Upper lobe of left lung (tissue), 6 donors: Measurements from ENCODE around the gene DCDC2. TPM values are rescaled to one million over a fixed set of nuclear protein-coding genes. Genes with fewer than 3 reads are reported as not detected.

ENCODE experiments used
- ATAC-seq, 2 donors: fragments of 200-7000 bp; cut with Tn5 transposase; one replicate each; pipeline ENCODE4 v1.9.1; 2022; ENCODE audit warnings: mild to moderate bottlenecking in 2 of 2, moderate library complexity in 2 of 2; ENCODE audit not compliant: low FRiP score in 2 of 2
- DNase-seq, 2 donors: peaks; one replicate each; pipeline ENCODE4 v3.0.0-alpha.2; 2019 to 2020
- H3K27ac ChIP-seq, 4 donors: fragments of 200-600 bp; sonication (generic); one replicate each; pipeline ENCODE4 v1.5.1; 2016 to 2019
- H3K27me3 ChIP-seq, 4 donors: fragments of 200-600 bp; sonication (generic); one replicate each; pipeline ENCODE4 v1.5.1; 2017 to 2019
- H3K36me3 ChIP-seq, 4 donors: fragments of 200-600 bp; sonication (generic); one replicate each; pipeline ENCODE4 v1.5.1; 2016 to 2019
- H3K4me1 ChIP-seq, 4 donors: fragments of 200-600 bp; sonication (generic); one replicate each; pipeline ENCODE4 v1.5.1; 2018 to 2019
- H3K4me3 ChIP-seq, 4 donors: fragments of 200-600 bp; sonication (generic); one replicate each; pipeline ENCODE4 v1.5.1; 2017 to 2019; ENCODE audit warnings: mild to moderate bottlenecking in 2 of 4, moderate library complexity in 1 of 4
- H3K9me3 ChIP-seq, 4 donors: fragments of 200-600 bp; sonication (generic); one replicate each; pipeline ENCODE4 v1.5.1; 2018 to 2019
- EP300 ChIP-seq, 4 donors: sonication (generic); formaldehyde crosslinking; IDR thresholded peaks; one replicate each; pipeline ENCODE4 v1.5.1; 2017; ENCODE audit warnings: antibody characterized with exemption in 4 of 4, control low read depth in 2 of 4
- POLR2A ChIP-seq, 4 donors: fragments of 450-650 bp; IDR thresholded peaks; one replicate each; pipeline ENCODE4 v1.5.1; 2016 to 2017; ENCODE audit warnings: antibody characterized with exemption in 4 of 4, mild to moderate bottlenecking in 2 of 4
- POLR2AphosphoS5 ChIP-seq, 2 donors: sonication (generic); formaldehyde crosslinking; IDR thresholded peaks; one replicate each; pipeline ENCODE4 v1.5.1; 2017; ENCODE audit warnings: antibody characterized with exemption in 2 of 2
- WGBS, 2 donors: methylation state at CpG; one replicate each; pipeline ENCODE4 v1.1.5; 2017 to 2018; 5-methylcytosine and 5-hydroxymethylcytosine counted together
- total RNA-seq, 6 donors: library from RNA; depleted of rRNA in 4 of 6; stranded (reverse); fragments of >200 nt in 4 of 6; gene quantifications; one replicate each; pipeline versions ENCODE4 v1.1.0 to v1.2.1, GENCODE V29; 2016 to 2021
- TF ChIP-seq, protein P1 (sequence below), 6 experiments: fragments of 450-650 bp in 4 of 6; fragments of 200-600 bp in 2 of 6; sonication (generic) in 2 of 6; IDR thresholded peaks; one replicate each; pipeline ENCODE4 v1.5.1; 2016 to 2019; ENCODE audit warnings: antibody characterized with exemption in 6 of 6
- donor health status: DM: no; HTN: no; CAD: no; lungs with moderate emphysema.
- donor health status: DM: no; HTN: yes; CAD: no; lungs with severe emphysema.

Gene DCDC2
- total RNA-seq, 6 donors from 2014 or later, result 7.1 to 9.4 (median 7.8) TPM

- no peaks in the 10 kb centered on the region for H3K36me3 ChIP-seq
- 31 to 43% methylated on average over 1 of the region's 1 CpG for WGBS, 2 donors
Measured at GRCh38 chr6:24157886-24158285, 200.0 kb downstream of the DCDC2 start.

DNA sequence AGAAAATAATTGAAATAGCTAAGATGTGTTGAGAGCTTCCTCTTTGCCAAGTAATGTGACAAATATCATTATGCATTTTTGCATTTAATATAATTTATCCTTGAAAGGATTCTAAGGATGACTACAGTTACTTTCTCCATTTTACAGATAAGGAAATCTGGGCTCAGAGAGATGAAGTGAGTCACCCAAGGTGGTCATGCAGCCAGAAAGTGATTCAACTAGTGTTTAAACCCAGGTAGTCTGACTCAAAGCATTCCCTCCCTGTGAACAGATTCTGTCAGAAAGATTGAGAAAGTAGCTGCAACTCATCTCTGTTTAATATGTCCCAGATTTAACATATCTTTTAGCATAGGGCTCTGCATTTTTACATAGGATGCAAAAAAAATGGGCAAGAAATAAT, 203.7 kb downstream of the DCDC2 start:
- no peak for ATAC-seq
- Histone ChIP-seq H3K27me3 (no peaks in the 10 kb centered on the region), H3K4me1 (no peaks in the 10 kb centered on the region), H3K4me3 (no peak overlapping the region), H3K27ac (no peak overlapping the region), H3K36me3 (no peaks in the 10 kb centered on the region), H3K9me3 (no peaks in the 10 kb centered on the region)
- no peak for DNase-seq
- no peak for TF ChIP-seq EP300 (IDR thresholded peaks at IDR 0.05)
- no peak for TF ChIP-seq POLR2AphosphoS5 (IDR thresholded peaks at IDR 0.05)
- no peak for TF ChIP-seq POLR2A (IDR thresholded peaks at IDR 0.05)
- TF ChIP-seq, protein P1, sequence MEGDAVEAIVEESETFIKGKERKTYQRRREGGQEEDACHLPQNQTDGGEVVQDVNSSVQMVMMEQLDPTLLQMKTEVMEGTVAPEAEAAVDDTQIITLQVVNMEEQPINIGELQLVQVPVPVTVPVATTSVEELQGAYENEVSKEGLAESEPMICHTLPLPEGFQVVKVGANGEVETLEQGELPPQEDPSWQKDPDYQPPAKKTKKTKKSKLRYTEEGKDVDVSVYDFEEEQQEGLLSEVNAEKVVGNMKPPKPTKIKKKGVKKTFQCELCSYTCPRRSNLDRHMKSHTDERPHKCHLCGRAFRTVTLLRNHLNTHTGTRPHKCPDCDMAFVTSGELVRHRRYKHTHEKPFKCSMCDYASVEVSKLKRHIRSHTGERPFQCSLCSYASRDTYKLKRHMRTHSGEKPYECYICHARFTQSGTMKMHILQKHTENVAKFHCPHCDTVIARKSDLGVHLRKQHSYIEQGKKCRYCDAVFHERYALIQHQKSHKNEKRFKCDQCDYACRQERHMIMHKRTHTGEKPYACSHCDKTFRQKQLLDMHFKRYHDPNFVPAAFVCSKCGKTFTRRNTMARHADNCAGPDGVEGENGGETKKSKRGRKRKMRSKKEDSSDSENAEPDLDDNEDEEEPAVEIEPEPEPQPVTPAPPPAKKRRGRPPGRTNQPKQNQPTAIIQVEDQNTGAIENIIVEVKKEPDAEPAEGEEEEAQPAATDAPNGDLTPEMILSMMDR (IDR thresholded peaks at IDR 0.05), result no peak

More at GRCh38 chr6:24157886-24158285, 200.0 kb downstream of the DCDC2 start:
- Histone ChIP-seq H3K4me1 (no peaks in the 10 kb centered on the region), H3K4me3 (no peak overlapping the region), H3K9me3 (no peaks in the 10 kb centered on the region), H3K27ac (no peak overlapping the region), H3K27me3 (no peaks in the 10 kb centered on the region)
- no peak for DNase-seq
- TF ChIP-seq EP300 (IDR thresholded peaks at IDR 0.05) (no peak), POLR2A (IDR thresholded peaks at IDR 0.05) (no peak), POLR2AphosphoS5 (IDR thresholded peaks at IDR 0.05) (no peak)
- TF ChIP-seq, protein P1 (IDR thresholded peaks at IDR 0.05), result no peak
- ATAC-seq, result no peak

GRCh38 chr6:24152014-24152413, 205.8 kb downstream of the DCDC2 start:
- no peaks in the 10 kb centered on the region for H3K4me1 ChIP-seq
- WGBS, 2 donors, result 75 to 100% methylated on average over 1 of the region's 1 CpG
- DNase-seq (no peak), ATAC-seq (no peak)
- no peak overlapping the region for H3K4me3 ChIP-seq
- no peaks in the 10 kb centered on the region for H3K27me3 ChIP-seq
- no peaks in the 10 kb centered on the region for H3K9me3 ChIP-seq
- TF ChIP-seq POLR2AphosphoS5 (IDR thresholded peaks at IDR 0.05), result no peak
- TF ChIP-seq, protein P1 (IDR thresholded peaks at IDR 0.05), result no peak
- TF ChIP-seq POLR2A (IDR thresholded peaks at IDR 0.05), result no peak
- no peak for TF ChIP-seq EP300 (IDR thresholded peaks at IDR 0.05)
- no peaks in the 10 kb centered on the region for H3K36me3 ChIP-seq
- H3K27ac ChIP-seq, result no peak overlapping the region

DNA sequence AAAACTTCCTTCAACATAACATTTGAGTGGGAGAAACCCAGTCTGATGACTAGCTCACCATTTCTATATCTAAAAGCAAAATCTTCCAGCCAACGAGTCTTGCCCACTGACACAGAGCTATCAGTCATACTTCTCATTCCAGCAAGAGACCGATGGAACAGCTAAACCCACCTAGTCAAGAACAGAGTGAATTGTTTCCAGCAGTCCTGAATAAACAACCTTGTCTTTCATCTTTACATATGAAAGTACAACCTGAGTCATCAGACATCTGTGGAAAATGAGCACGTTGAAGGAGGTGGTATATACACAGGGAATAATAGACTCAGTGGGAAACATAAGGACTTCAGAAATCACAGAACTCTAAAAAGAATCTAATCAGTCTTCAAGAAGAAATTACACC, 208.0 kb downstream of the DCDC2 start:
- DNase-seq (no peak), ATAC-seq (no peak)
- H3K27ac ChIP-seq, result no peak overlapping the region
- no peaks in the 10 kb centered on the region for H3K4me1 ChIP-seq
- H3K4me3 ChIP-seq, result no peak overlapping the region
- no peaks in the 10 kb centered on the region for H3K27me3 ChIP-seq
- H3K36me3 ChIP-seq, result no peaks in the 10 kb centered on the region
- H3K9me3 ChIP-seq, result no peaks in the 10 kb centered on the region
- 48 to 53% methylated on average over 3 of the region's 3 CpGs for WGBS, 2 donors
- TF ChIP-seq POLR2A (IDR thresholded peaks at IDR 0.05) (no peak), POLR2AphosphoS5 (IDR thresholded peaks at IDR 0.05) (no peak), EP300 (IDR thresholded peaks at IDR 0.05) (no peak)
- TF ChIP-seq, protein P1 (IDR thresholded peaks at IDR 0.05), result no peak

- no peak overlapping the region for H3K27ac ChIP-seq
- DNase-seq, result no peak
- no peak for TF ChIP-seq POLR2A (IDR thresholded peaks at IDR 0.05)
- TF ChIP-seq POLR2AphosphoS5 (IDR thresholded peaks at IDR 0.05), result no peak
- TF ChIP-seq EP300 (IDR thresholded peaks at IDR 0.05), result no peak
- TF ChIP-seq, protein P1 (IDR thresholded peaks at IDR 0.05), result no peak
- no peaks in the 10 kb centered on the region for H3K27me3 ChIP-seq
- no peaks in the 10 kb centered on the region for H3K4me1 ChIP-seq
- ATAC-seq, result no peak
- H3K36me3 ChIP-seq, result no peaks in the 10 kb centered on the region
- no peaks in the 10 kb centered on the region for H3K9me3 ChIP-seq
- no peak overlapping the region for H3K4me3 ChIP-seq
Measured at GRCh38 chr6:24149296-24149695, 208.6 kb downstream of the DCDC2 start.
